Measurements from ENCODE around the gene DPM2.

DPM2 gene

DNA sequence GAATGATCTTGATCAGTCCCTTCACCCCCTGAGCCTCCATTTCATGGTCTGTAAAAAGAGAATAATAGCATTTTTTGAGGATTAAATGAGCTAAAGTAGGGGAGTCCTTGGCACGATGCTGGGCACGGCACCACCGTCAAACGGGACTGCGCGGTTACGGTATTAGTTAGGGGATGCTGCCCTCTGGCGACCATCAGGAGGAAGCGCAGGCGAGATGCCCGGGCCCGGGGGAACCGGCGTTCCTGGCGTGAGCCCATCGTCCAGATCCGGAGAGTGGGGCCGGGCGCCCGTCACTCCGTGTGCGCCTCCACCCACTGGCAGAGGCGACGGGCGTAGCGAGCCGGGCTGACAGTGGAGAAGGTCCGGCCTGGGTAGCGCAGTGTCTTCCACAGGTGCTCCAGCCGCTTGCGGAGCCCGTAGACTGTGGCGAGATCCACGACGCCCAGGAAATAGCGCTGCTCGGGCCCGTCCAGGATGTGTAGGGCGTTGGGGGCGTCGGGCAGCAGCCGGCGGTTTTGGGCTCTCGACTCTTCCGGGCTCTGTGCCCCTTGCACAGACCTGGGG is 16.0 kb downstream of the DPM2 start:
- H3K4me3 ChIP-seq (ENCODE audit: control insufficient read depth, low read depth, low read length) = peak overlapping the region; percentile 32
- no peak for DNase-seq (ENCODE audit: low read depth)
- peak; percentile 88 for TF ChIP-seq CTCF (IDR thresholded peaks at IDR 0.05; ENCODE audit: control insufficient read depth, insufficient read depth, low read depth, low read length, missing control alignments)

DNA sequence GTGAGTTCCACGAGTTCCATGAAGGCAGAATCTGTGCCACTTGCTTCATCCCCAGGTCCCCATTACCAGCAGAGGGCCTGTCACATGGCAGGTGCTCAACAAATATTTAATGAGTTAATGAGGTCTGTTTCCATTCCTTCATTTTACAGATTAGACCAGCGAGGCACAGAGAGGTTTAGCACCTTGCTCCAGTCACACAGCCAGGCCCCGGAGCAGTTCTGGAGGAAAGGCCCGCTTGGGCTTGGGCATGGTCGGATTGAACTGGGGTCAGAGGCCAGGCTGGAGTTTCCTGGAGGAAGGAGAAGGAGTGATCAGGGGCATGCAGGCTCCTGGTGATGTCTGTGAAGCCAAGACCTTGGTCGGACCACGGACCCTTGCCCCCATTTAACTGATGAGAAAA is 16.9 kb downstream of the DPM2 start:
- TF ChIP-seq CTCF (IDR thresholded peaks at IDR 0.05; ENCODE audit: control insufficient read depth, insufficient read depth, low read depth, low read length, missing control alignments) = no peak
- H3K4me3 ChIP-seq (ENCODE audit: control insufficient read depth, low read depth, low read length) = no peak overlapping the region
- DNase-seq (ENCODE audit: low read depth) = no peak

DNA sequence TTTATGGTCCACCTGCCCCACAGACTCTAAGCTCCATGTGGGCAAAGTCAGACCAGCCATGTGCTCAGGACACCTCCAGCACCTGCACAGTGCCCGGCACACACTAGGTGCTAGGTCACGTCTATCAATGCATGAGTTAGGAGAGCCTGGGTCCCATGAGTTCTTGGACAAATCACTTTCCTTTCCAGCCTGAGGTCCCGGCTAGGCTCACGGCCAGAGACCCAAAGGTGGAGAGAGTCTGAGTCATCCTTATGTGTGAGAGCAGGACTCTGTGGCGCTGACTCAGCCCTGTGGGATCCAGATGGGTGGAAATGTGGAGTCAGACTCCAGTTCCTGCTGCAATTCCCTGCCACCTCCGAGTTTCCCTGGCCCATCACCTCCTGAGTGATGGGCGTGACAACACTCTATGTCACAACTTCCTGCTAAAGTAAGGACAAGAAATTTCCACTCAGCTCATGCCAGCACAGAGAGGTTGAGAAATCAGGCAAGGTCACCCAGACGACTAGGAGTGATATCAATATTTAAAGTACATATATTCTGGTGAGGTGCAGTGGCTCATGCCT is 18.3 kb downstream of the DPM2 start:
- TF ChIP-seq CTCF (IDR thresholded peaks at IDR 0.05; ENCODE audit: control insufficient read depth, insufficient read depth, low read depth, low read length, missing control alignments) = no peak
- H3K4me3 ChIP-seq (ENCODE audit: control insufficient read depth, low read depth, low read length) = no peak overlapping the region
- DNase-seq (ENCODE audit: low read depth) = peak; percentile 99

GRCh38 chr9:127918183-127919107 is 19.2 kb downstream of the DPM2 start:
- no peak overlapping the region for H3K4me3 ChIP-seq (ENCODE audit: control insufficient read depth, low read depth, low read length)
- TF ChIP-seq CTCF (IDR thresholded peaks at IDR 0.05; ENCODE audit: control insufficient read depth, insufficient read depth, low read depth, low read length, missing control alignments) = peak; percentile 14
- no peak for DNase-seq (ENCODE audit: low read depth)

GRCh38 chr9:127917603-127918002 is 20.1 kb downstream of the DPM2 start:
- DNase-seq (ENCODE audit: low read depth) = no peak
- H3K4me3 ChIP-seq (ENCODE audit: control insufficient read depth, low read depth, low read length) = no peak overlapping the region
- TF ChIP-seq CTCF (IDR thresholded peaks at IDR 0.05; ENCODE audit: control insufficient read depth, insufficient read depth, low read depth, low read length, missing control alignments) = no peak

DNA sequence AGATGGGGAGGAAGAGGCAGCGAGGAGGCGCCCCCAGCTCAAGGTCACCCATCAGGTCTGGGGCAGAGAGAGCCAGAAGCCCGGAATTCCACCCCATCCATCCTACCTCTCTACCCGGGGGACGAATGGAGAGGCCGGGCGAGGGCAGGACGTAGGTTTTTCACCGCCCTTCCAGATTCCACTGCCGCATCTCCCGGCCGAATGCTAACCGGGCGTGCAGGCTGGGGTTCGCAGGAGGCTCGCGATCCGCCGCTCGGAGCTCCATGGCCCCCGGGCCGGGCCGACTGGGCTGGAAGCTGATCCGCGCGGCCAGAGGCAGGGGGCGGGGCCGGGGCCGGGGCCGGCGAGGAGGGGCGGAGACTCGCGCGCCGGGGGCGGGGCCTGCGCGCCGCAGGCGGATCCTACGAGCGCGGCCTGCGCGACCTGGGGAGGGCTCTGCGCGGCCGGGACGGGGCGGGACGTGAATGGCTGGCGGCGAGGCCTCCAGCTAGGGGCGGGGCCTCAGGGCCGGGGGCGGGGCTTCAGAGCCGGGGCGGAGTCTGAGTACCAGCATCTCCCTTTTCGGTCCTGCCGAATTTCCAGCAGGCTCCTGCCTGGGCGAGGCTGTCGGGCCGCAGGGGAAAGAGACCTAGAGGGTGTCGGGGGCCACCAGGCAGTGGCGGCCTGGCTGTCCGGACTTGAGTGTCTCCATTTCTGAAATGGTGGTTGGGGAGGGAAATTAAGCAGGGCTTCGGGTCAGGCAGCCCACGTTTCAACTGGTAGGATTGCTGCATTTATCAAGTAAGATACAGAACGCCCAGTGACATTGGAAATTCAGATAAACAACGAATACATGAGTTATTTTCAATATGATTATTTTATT is 20.7 kb downstream of the DPM2 start, which contains the start of gene ST6GALNAC4:
ST6GALNAC4 (minus strand) TSS at position 322 of the 862 bp plus-strand sequence. CDS start 622 bp downstream, outside the sequence.
- peak within 1 kb of the TSS; percentile 74 for H3K4me3 ChIP-seq (ENCODE audit: control insufficient read depth, low read depth, low read length)
- TF ChIP-seq CTCF (IDR thresholded peaks at IDR 0.05; ENCODE audit: control insufficient read depth, insufficient read depth, low read depth, low read length, missing control alignments) = no peak
- DNase-seq (ENCODE audit: low read depth) = no peak
